LNCaP clone FGC (cell line): ENCODE results near the gene DLGAP1.

Experiments used
- DNase-seq: peaks from one replicate; pipeline ENCODE4 v3.0.0-alpha.2; 2011; ENCODE audit warnings: low read depth
- H3K4me3 ChIP-seq: 2 replicates; pipeline ENCODE4 v1.5.1; 2011; ENCODE audit warnings: mild to moderate bottlenecking, low read depth, low read length, control low read depth
- TF ChIP-seq, protein P1 (sequence below): IDR thresholded peaks from 2 replicates; pipeline ENCODE4 v1.5.1; 2012; ENCODE audit warnings: mild to moderate bottlenecking; ENCODE audit not compliant: control insufficient read depth, insufficient read depth; ENCODE audit errors: extremely low read depth

DLGAP1 gene

DNA sequence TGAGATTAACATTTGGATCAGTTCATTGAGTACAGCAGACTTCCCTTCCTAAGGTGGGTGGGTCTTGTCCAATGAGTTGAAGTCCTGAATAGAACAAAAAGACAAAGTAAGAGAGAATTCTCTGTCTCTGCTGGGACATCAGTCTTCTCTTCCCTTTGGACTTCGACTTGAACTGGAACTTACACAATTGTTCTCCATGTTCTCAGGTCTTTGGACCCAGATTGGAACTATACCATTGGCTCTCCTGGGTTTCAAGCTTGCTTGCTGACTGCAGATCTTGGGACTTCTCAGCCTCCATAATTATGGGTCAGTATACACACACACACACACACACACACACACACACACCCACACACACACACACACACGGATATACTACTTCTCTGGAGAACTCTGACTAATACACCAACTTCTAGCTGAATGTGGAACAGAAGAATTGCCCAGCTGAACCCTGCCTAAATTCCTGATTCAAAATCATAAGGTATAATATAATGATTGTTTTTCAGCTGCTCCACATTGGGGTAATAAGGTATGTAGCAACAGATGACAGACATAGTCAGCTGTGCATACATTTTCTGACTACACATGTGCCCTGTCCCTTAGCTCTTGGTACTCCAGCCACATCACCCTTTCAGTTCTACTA is 791.1 kb downstream of the DLGAP1 start:
- TF ChIP-seq, protein P1, sequence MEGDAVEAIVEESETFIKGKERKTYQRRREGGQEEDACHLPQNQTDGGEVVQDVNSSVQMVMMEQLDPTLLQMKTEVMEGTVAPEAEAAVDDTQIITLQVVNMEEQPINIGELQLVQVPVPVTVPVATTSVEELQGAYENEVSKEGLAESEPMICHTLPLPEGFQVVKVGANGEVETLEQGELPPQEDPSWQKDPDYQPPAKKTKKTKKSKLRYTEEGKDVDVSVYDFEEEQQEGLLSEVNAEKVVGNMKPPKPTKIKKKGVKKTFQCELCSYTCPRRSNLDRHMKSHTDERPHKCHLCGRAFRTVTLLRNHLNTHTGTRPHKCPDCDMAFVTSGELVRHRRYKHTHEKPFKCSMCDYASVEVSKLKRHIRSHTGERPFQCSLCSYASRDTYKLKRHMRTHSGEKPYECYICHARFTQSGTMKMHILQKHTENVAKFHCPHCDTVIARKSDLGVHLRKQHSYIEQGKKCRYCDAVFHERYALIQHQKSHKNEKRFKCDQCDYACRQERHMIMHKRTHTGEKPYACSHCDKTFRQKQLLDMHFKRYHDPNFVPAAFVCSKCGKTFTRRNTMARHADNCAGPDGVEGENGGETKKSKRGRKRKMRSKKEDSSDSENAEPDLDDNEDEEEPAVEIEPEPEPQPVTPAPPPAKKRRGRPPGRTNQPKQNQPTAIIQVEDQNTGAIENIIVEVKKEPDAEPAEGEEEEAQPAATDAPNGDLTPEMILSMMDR = no peak
- H3K4me3 ChIP-seq = no peak overlapping the region
- no peak for DNase-seq

DNA sequence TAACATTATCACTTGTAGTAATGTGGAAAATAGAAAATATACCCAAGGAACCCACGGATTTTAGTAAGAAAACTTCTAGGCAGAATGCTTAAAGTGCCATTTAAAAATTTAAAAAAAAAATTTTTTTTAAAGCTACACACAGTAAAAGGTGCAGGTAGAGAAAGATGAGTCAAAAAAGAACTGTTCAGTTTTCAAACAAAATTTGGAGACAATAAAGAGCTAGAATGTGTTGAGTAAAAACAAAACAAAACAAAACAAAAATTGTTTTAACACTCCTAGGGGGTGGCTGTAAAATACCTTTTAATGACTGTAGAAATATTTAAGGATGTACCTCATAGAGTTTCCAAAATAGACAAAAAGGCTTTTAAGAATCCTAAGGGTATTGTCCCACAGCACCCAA is 793.1 kb downstream of the DLGAP1 start:
- TF ChIP-seq, protein P1 = no peak
- DNase-seq = no peak
- H3K4me3 ChIP-seq = no peak overlapping the region

DNA sequence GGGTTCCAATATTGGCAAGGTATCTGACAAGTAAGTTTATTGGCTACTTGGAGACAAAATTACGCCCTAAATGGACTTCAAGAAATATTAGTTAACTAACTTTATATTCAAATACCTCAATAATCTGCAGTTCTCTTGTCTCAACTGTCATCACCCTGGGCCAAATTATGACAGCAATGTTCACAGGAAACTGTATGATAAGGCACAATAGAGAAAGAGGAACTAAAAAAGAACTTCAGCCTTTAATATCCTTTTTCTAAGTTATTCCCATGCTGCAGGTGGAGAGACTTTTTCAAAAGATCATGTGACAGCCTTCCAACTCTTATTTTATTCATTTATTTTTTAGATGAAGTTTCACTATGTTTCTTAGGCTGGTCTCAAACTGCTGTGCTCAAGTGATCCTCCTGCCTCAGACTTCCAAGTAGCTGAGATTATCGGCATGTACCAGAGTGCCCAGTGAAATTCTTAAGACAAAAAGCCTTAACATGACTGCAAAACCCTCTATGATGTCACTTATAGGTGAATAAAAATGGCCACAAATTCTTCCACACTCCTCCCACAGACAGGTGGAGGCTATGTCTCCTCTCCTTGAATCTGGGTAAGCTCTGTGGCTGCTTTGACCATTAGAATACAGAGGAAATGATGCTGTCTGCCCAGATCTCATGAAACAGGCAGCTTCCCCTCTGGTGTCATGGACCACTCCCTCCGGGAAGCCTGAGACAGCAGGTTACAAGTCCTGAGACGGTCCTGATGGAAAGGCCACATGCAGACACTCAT is 794.2 kb downstream of the DLGAP1 start:
- DNase-seq = no peak
- TF ChIP-seq, protein P1 = no peak
- H3K4me3 ChIP-seq = no peak overlapping the region

DNA sequence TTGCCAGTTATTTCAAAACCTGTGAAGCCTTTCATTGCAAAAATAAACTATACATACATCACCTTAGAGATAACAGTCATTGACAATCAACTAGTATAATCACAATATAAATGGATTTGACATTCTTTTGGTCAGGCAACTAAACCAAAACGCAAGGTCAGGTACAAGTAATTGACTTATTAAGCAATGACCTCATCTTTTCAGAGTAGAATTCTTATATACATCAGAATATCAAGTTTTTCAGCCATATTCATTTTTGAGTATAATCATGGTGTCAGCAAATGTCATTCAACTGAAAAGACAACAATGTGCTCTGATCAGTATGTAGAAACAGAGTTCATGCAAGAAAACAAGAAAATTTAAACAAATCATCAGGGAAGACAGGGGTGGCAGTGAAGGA is 796.6 kb downstream of the DLGAP1 start:
- TF ChIP-seq, protein P1 = no peak
- no peak for DNase-seq
- H3K4me3 ChIP-seq = no peak overlapping the region

DNA sequence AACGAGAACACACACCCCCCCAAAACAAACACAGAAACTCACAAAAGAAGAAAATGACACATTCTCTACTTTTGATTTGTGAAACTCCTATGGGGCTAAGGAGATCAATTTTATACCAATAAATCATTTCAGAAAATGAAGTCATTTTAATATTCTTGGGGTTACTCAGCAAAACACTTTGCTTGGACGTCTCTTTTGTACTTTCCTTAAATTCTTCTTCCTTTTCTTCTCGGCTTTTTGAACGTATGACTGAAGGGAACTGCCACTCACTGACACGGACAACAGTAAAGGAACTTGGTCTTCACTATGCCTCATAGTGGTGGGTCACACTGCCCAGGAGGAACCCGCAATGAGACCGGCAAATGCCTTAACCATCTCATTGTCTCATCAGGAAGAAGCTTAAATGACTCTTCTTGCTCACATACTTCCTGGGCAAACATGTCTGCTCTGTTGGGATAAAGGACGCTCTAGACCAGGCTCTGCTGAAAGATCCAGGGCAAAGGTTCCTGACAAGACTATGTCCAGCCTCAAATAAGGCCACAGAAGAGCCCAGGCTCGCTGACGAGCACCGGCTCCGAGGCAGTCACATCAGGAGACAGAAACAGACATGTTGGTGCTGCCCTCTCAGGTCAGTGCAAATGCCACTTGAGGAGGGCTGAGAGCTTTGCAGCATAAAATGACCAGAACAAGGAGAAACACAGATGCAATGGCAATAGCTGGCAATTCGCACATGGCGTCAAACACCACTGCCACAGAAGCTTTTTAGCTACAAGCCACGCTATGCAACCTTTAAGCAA is 799.7 kb downstream of the DLGAP1 start:
- no peak overlapping the region for H3K4me3 ChIP-seq
- no peak for DNase-seq
- TF ChIP-seq, protein P1 = no peak

DNA sequence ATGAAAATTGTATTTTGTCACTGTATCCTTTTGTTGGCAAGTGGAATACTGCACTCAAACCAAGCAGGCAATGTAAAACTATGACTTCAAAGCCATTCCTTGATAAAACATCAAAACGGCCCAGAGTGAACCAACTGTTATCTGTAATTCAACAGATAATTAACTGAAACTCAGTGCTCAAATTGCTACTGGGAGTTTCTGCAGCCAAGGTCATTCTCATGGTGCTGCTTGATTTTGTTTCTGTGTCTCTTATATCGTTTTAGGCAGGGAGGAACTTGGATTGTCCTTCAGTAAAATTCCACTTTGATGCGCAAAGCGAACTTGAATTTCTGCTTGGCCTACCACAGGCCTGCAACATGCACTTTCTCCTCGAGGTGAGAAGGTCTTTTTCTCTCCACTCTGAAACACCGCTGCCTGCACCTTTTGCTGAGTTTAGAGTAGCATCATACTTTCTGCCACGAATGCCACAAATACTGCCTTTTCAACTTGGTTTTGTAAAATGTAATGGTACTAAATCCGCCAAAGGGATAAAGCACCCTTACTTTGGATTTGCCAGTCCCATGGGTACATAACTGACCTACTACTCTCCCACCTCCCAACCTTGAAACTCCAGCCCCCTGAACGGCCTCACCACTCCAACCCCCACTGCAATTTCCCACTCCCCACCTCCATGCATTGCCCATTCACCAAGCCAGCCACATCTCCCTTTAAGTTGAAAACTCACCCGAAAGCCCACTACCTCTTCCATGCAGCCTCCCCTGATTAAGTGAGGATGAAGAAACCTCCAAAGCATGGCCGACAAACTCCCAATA is 800.5 kb downstream of the DLGAP1 start:
- no peak for DNase-seq
- no peak overlapping the region for H3K4me3 ChIP-seq
- TF ChIP-seq, protein P1 = no peak
